NK-92 (cell line): ENCODE results near the gene DHRS7B.
"Not testable (repeated sequence)": the region's sequence is repeated elsewhere in the genome, so short reads cannot be mapped to it uniquely, and the experiment has no call there.

Source experiments
- DNase-seq: peaks from one replicate; lab custom pipeline; 2025; ENCODE audit not compliant: unreplicated experiment; lab: John Stamatoyannopoulos, UW

DHRS7B gene

DNA sequence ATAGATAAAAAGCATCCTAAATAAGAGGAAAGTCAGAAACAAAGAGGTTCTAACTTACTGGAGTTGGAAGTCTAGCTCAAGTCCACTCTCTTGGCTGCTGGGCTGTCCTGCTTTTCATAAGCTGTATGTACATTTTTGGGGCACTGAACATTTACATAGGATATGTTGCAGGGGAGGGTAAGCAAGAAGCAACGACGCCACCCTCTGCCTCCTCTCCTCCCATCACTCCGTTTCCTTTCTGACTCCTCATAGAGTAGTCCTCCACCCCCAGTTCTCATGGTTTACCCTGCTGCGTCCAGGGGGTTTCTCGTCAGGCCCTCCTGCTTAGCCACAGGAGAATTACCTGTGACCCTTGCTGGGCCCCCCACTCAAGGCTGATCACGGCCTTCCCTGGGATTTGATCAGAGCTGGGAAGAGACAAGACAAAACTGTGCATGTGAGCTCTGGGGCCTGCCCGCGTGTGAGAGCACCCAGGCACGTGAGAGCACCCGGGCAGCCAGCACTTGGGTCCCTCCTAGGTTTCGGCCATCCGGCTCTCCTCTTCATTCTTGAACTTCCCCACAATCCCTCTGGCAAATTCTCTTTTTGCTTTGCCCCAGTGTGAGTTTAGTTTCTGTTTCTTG is 50.1 kb downstream of the DHRS7B start:
- DNase-seq: no peak

DNA sequence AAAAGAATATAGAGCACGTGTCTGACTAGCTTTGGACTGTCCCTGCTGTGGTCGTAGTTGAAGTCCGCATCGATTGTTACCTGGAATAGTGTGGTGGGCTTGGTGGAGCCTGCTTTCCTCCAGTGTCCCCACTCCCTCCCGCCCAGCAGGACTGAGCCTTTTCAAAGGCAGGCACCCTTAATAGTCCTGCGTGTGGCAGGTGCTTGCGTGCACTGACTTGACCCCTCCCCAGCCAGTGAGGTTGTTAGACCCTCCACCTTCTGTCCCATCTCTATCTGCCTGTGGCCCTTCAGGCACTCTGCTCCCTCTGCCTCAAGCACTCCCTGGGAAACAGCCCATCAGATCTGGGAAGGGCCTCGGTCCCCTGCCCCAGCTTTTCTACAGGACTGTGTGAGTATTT is 50.6 kb downstream of the DHRS7B start:
- DNase-seq: no peak

DNA sequence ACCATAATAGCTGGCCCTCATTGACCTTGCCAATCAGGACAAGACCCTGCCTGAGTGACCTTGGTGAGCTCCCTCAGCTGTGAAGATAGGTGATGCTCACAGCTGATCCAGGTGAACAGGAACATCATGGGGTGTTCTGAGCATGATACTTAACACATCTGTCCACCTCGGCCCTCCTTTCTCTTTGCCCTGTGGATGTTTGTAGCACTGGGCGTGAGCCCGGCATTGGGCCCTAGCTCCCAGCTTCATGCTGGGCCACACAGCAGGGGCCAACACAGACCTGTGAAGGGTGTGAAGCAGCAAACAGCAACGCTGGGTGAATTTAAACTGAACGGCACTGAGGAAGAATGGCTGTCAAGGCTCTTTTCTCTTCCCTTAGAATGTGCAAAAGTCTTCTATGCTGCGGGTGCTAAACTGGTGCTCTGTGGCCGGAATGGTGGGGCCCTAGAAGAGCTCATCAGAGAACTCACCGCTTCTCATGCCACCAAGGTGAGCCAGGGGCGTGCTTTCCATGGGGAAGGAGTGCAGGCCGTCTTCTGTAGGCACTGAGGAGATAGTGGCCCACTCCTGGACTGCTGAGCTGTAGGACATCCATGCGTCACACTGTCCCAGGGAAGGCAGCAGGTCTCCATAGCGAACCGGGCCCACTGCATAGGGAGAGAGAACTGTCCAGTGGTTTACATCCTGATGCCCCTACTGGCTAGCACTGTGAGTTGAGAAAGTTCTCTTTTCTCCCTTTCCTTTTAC is 51.3 kb downstream of the DHRS7B start:
- no peak for DNase-seq

DNA sequence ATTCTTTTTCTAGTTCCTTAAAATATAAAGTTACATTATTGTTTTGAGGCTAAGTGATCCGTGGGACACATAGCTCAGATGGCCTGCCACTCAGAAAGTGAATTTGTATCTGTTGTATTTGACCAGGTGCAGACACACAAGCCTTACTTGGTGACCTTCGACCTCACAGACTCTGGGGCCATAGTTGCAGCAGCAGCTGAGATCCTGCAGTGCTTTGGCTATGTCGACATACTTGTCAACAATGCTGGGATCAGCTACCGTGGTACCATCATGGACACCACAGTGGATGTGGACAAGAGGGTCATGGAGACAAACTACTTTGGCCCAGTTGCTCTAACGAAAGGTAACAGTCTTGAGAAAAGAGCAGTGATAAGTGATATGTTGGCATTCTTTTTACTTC is 56.7 kb downstream of the DHRS7B start:
- DNase-seq: no peak

GRCh38 chr17:21184570-21184969 is 57.8 kb downstream of the DHRS7B start:
- DNase-seq: no peak

GRCh38 chr17:21185061-21185460 is 58.3 kb downstream of the DHRS7B start:
- no peak for DNase-seq

GRCh38 chr17:21186399-21187187 is 59.8 kb downstream of the DHRS7B start:
- no peak for DNase-seq

GRCh38 chr17:21189361-21189760 is 62.6 kb downstream of the DHRS7B start:
- no peak for DNase-seq

GRCh38 chr17:21190078-21190477 is 63.3 kb downstream of the DHRS7B start:
- no peak for DNase-seq

DNA sequence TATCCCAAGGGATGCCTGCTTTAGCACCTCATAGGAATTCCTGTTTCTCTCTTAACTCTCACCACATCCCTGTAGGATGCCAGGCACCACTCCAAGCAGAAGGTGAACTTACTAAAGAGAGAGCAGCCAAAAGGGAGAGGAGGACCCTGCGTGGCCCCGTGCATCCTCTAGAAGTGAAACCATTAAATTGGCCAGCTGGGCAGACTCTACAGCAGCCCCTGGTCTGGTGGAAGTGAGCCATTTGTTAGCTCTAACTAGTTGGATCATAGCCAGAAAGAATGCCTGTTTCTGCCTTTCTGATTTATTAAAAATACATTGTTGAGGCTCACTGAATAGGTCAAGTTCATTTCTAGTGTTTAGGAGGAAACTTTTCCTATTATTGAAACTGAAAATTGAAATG is 64.9 kb downstream of the DHRS7B start:
- no peak for DNase-seq

GRCh38 chr17:21192414-21192813 is 65.7 kb downstream of the DHRS7B start:
- not testable (repeated sequence) for DNase-seq

DNA sequence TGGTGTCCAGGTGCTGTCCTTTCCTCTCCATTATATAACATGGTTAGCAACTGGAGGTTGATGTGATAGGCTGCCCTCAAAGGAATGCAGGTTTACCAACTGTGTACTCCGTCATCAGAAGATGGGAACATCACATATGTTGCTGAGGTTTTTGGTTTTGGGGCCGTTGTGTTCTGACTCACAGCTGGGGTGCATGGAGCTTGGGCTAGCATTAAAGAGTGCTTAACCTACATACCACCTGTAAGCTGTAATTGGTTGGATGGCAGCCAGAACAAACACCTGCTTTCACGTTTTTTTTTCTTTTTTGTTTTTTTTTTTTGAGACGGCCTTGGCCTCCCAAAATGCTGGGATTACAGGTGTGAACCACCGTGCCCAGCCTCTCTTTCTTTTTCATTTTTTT is 66.3 kb downstream of the DHRS7B start:
- no peak for DNase-seq

GRCh38 chr17:21194226-21194625 is 67.5 kb downstream of the DHRS7B start:
- no peak for DNase-seq

DNA sequence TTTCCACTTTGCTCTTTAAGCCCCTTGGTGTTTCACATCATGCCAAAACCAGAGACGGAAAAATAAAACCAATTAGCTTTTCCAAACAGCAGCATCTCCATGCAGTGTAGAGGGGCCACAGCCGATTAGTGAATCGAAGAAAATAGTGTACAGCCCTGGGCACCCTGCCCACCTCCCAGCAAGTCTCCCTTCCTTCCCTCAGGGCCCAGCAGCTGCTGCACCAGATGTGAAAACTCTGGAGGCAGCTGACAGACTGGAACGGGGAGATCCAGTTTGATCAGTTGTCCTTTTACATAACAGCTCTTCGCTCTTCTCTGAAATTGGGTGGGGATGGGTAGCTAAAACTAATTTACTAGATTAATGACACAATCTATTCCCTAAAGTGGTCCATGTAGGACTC is 67.9 kb downstream of the DHRS7B start:
- no peak for DNase-seq

GRCh38 chr17:21196126-21196525 is 69.4 kb downstream of the DHRS7B start:
- no peak for DNase-seq

DNA sequence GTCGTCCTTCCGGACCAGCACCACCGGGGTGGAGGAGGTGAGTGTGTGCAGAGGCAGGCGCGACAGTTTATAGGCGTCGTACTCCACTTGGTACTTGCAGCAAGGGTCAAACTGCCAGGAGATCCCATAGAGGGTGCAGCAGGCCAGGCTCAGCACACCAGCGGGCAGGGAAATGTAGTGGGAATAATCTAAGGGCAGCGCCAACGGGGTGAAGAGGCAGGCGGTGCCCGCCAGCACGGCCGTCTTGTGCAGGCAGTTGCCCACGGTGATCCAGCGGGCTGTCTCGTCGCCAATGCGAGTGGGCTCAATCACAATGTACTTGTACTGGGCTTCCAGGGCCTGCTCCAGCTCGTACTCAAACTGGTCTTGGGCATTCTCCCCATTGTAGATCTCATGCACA is 71.6 kb downstream of the DHRS7B start:
- no peak for DNase-seq

- no peak for DNase-seq
Measured at GRCh38 chr17:21199311-21199710, 72.5 kb downstream of the DHRS7B start.

DNA sequence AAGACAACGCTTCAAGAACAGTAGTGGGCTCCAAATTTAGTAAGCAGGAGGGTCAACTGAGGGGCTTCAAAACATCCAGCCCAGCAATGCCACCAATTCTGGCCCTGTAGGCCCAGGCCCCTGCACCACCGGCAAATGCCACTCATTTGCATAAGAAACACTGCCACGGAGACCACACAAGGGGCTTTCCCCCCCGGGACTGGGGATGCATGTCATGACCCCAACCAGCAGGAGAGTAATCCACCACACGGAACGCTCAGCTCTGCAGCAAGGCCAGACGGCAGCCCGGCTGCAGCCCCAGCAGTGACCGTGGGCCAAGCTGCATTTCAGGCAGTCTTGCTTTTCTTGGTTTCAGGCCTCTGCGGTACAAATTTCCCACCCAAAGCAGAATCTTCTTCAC is 73.1 kb downstream of the DHRS7B start:
- no peak for DNase-seq

DNA sequence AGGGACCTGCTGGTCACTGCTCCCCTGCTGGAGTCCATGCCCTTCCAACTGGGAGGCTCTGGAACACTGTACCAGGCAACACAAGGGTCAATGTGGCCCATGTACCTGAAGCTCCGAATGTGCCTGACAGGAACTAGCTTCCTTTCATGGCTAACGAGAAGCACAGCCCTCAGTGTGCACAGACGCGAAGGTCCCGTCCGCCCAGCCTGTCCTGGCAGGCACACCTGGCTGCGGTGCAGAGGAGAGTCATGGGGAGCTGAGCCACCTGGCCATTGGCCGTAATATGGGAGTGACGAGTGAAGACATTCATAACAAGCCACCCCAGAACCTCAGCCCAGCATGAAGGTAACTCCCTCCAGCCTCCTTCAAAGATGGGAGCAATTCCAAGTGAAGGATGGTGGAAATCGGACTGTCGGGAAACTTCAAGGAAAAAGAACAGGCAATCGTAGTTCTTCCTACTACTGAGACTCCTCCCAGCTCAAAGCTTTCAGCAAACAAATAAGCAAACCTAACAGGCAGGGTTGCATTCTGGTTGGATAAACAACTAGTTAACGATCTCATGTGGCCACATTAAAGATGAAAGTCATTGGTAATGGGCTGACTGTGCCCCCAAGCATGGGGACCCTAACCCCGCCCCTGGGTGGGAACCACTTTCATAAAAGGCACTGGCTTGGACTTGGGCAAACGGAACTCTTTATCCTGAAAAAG is 74.0 kb downstream of the DHRS7B start:
- no peak for DNase-seq

- no peak for DNase-seq
Measured at GRCh38 chr17:21201298-21201595, 74.5 kb downstream of the DHRS7B start.

DNA sequence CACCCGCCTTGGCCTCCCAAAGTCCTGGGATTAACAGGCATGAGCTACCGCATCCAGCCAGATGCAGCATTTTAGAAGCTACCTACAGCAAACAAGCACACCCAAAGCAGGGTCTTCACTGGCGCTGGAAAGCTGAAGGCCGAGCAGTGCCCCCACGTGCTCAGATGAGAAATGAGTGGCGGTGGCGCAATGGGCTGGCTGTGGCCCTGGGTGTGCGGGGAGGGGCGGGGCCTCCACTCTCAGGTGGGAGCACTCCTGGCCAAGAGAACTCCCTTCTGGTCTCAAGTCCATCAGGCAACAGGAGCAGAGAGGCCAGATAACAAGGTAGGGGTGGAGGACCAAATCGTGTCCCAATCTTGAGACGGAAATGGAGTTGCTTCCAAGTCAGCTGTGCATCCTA is 75.1 kb downstream of the DHRS7B start:
- DNase-seq: no peak

GRCh38 chr17:21202512-21202911 is 75.7 kb downstream of the DHRS7B start:
- DNase-seq: no peak
